ENCODE data around the gene TNRC18. TPM values are rescaled to one million over a fixed set of nuclear protein-coding genes. Genes with fewer than 3 reads are reported as not detected.

The TNRC18 gene
- total RNA-seq, 4 donors from 2014 or later = 17.9 to 75.5 (median 48.4) TPM

DNA sequence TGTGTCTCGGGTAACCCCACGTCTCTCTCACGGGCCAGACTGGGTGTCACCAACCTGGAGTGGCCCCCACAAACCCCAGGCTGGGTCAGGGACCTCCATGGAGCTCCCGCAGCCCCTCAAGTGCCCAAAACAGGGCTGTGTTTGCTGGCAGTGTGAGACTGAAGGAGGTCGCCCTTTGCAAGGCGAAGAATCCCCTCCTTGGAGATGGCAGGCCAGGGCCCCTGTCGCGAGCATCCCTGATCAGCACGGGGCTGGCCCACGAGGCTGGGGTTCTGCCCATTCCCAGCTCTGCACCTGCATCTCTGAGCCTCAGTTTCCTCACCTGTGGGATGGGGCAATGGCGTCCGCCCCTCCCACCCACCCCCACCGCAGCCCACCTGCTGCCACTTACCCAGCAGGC is 78.5 kb downstream of the TNRC18 start:
- peaks cover 16 to 100% (median 55%) of the 10 kb centered on the region in 3 donors for H3K36me3 ChIP-seq

DNA sequence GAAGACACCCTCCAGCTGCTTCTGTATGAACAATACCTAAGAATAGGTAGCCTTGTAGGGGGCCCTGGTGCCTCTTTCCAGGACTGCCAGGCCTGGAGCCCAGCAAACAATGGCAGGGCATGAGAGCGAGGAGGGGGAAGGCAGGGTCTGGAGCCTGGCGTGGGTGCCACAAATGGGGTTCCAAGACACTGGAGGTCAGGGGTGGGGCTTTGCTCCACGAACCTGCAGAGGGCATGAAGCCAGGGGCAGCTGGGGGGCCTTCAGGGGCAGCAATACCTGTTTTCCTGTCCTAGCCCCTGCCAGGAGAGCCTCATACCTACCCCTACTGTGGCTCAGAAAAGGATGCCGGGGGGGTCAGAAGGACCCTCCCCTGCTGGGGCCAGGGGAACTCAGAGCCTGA is 79.3 kb downstream of the TNRC18 start:
- WGBS, 2 donors = 93 to 100% methylated on average over 3 to 4 of the region's 4 CpGs
- H3K9me3 ChIP-seq = peaks cover 0 to 10% (median 0%) of the 10 kb centered on the region in 3 donors
- TF ChIP-seq, protein P1, sequence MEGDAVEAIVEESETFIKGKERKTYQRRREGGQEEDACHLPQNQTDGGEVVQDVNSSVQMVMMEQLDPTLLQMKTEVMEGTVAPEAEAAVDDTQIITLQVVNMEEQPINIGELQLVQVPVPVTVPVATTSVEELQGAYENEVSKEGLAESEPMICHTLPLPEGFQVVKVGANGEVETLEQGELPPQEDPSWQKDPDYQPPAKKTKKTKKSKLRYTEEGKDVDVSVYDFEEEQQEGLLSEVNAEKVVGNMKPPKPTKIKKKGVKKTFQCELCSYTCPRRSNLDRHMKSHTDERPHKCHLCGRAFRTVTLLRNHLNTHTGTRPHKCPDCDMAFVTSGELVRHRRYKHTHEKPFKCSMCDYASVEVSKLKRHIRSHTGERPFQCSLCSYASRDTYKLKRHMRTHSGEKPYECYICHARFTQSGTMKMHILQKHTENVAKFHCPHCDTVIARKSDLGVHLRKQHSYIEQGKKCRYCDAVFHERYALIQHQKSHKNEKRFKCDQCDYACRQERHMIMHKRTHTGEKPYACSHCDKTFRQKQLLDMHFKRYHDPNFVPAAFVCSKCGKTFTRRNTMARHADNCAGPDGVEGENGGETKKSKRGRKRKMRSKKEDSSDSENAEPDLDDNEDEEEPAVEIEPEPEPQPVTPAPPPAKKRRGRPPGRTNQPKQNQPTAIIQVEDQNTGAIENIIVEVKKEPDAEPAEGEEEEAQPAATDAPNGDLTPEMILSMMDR (IDR thresholded peaks at IDR 0.05) = no peak
- no peak for TF ChIP-seq POLR2A (IDR thresholded peaks at IDR 0.05)
- intact Hi-C loops (cut with DNase I) = no loop called here
- no peaks in the 10 kb centered on the region for H3K27me3 ChIP-seq
- no peak for DNase-seq
- H3K4me3 ChIP-seq = no peak overlapping the region
- no peak overlapping the region for H3K27ac ChIP-seq
- H3K4me1 ChIP-seq = peaks cover 0 to 9% (median 0%) of the 10 kb centered on the region in 3 donors
- peaks cover 16 to 100% (median 63%) of the 10 kb centered on the region in 3 donors for H3K36me3 ChIP-seq

More for the DNA sequence above, 78.5 kb downstream of the TNRC18 start:
- intact Hi-C loops (cut with DNase I) = no loop called here
- Histone ChIP-seq H3K4me1 (peaks cover 0 to 14% (median 0%) of the 10 kb centered on the region in 3 donors), H3K27ac (no peak overlapping the region), H3K4me3 (no peak overlapping the region), H3K9me3 (peaks cover 0 to 10% (median 0%) of the 10 kb centered on the region in 3 donors), H3K27me3 (no peaks in the 10 kb centered on the region)
- TF ChIP-seq, protein P1 (IDR thresholded peaks at IDR 0.05) = no peak
- TF ChIP-seq POLR2A (IDR thresholded peaks at IDR 0.05) = no peak
- WGBS, 2 donors = 100% methylated on average over 8 of the region's 13 CpGs; no CpG with 5 or more reads in 1 of the 2 donors
- DNase-seq = no peak

DNA sequence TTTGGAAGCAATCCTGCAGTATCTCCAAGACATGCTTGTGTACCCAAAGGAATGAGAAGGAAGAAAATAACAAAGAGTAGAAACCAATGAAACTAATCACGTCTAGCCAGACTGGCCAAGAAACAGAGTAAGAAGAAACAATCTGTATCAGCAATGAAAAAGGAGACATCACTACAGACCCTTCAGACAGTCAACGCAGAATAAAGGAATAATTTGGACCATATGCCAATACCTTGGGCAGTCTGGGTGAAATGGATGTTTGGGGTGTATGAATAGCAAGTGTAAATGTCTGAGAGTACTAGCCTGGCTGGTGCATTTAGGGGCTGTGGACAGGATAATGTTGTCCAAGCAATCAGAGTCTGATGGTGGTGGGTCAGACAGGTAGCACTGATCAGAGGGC is 79.8 kb downstream of the TNRC18 start:
- Histone ChIP-seq H3K27me3 (no peaks in the 10 kb centered on the region), H3K4me3 (no peak overlapping the region), H3K4me1 (peaks cover 0 to 5% (median 0%) of the 10 kb centered on the region in 3 donors), H3K27ac (no peak overlapping the region), H3K9me3 (peaks cover 0 to 10% (median 0%) of the 10 kb centered on the region in 3 donors), H3K36me3 (peaks cover 16 to 100% (median 63%) of the 10 kb centered on the region in 3 donors)
- 87 to 92% methylated on average over 2 of the region's 2 CpGs for WGBS, 2 donors
- TF ChIP-seq, protein P1 (IDR thresholded peaks at IDR 0.05) = no peak
- no peak for TF ChIP-seq POLR2A (IDR thresholded peaks at IDR 0.05)
- intact Hi-C loops (cut with DNase I) = no loop called here
- no peak for DNase-seq

DNA sequence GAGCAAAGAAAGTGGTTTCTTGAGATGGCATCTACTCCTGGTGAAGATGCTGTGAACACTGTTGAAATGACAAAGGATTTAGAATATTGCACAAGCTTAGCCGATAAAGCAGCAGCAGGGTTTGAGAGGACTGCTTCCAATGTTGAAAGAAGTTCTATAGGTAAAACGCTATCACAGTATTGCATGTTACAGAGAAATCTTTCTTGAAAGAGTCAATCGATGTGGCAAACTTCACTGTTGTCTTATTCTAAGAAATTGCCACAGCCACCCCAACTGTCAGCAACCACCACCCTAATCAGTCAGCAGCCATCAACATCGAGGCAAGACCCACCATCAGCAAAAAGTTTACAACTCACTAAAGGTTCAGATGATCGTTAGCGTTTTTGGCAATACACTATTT is 81.0 kb downstream of the TNRC18 start:
- 91 to 97% methylated on average over 6 of the region's 6 CpGs for WGBS, 2 donors
- DNase-seq = no peak
- Histone ChIP-seq H3K4me1 (no peaks in the 10 kb centered on the region), H3K9me3 (peaks cover 0 to 12% (median under 1%) of the 10 kb centered on the region in 3 donors), H3K4me3 (no peak overlapping the region), H3K27me3 (no peaks in the 10 kb centered on the region), H3K27ac (no peak overlapping the region), H3K36me3 (peaks cover 16 to 100% (median 60%) of the 10 kb centered on the region in 3 donors)
- intact Hi-C loops (cut with DNase I) = no loop called here
- TF ChIP-seq, protein P1 (IDR thresholded peaks at IDR 0.05) = no peak
- no peak for TF ChIP-seq POLR2A (IDR thresholded peaks at IDR 0.05)

DNA sequence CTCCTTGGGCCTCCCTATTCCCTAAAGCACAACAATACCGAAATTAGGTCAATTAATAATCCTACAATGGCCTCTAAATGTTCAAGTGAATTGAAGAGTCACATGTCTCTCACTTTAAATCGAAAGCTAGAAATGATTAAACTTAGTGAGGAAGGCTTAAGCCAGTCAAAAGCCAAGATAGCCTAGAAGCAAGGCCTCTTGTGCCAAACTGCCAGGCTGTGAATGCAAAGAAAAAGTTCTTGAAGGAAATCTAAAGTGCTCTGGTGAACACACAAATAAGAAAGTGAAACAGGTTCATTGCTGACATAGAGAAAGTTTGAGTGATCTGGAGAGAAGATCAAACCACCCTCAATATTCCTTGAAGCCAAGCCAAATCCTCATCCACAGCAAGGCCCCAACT is 83.7 kb downstream of the TNRC18 start:
- Histone ChIP-seq H3K36me3 (peaks cover 12 to 100% (median 49%) of the 10 kb centered on the region in 3 donors), H3K4me1 (no peaks in the 10 kb centered on the region), H3K27ac (no peak overlapping the region), H3K4me3 (no peak overlapping the region), H3K27me3 (no peaks in the 10 kb centered on the region), H3K9me3 (peaks cover 0 to 26% (median 12%) of the 10 kb centered on the region in 3 donors)
- intact Hi-C loops (cut with DNase I) = no loop called here
- no peak for DNase-seq
- no peak for TF ChIP-seq POLR2A (IDR thresholded peaks at IDR 0.05)
- TF ChIP-seq, protein P1 (IDR thresholded peaks at IDR 0.05) = no peak
- 79 to 84% methylated on average over 2 of the region's 2 CpGs for WGBS, 2 donors

Data from esophagus squamous epithelium (tissue), 5 donors.